ENCODE data around the gene SUFU. TPM values are rescaled to one million over a fixed set of nuclear protein-coding genes. Genes with fewer than 3 reads are reported as not detected.

SUFU gene
- total and polyA plus RNA-seq, 2 of the 13 experiments (the other 11 are each of a cell fraction or from before 2014, with no cell fraction given), result 2.9 to 5.5 TPM

GRCh38 chr10:102599565-102600327, 96.0 kb downstream of the SUFU start (continued):
- TF ChIP-seq ATF4 (CRISPR knock-in tag; IDR thresholded peaks at IDR 0.05) (0 out of 4 replicates have a peak, but pooled peaks of 1 of the 2 experiments have one; percentile 49), HMGXB4 (CRISPR knock-in tag; IDR thresholded peaks at IDR 0.05; ENCODE audit: borderline replicate concordance in 1 of 2, low read depth in 1 of 2) (peak in 1 of 2 experiments; percentile 20; a peak in 2 of 4 replicates), DNMT3B (CRISPR knock-in tag; conservative IDR thresholded peaks at IDR 0.05) (no peak), HMGA1 (CRISPR knock-in tag; conservative IDR thresholded peaks at IDR 0.05) (no peak), SMYD3 (CRISPR knock-in tag; IDR thresholded peaks at IDR 0.05) (peak; percentile 65; the same call in 1 of the 2 replicates), IRF1 (CRISPR knock-in tag; IDR thresholded peaks at IDR 0.05; ENCODE audit: low read depth) (no peak), ZNF468 (CRISPR knock-in tag; IDR thresholded peaks at IDR 0.05) (no peak), ZBTB4 (CRISPR knock-in tag; IDR thresholded peaks at IDR 0.05; ENCODE audit: borderline replicate concordance) (peak; percentile 78; the same call in 1 of the 2 replicates), ZFP62 (CRISPR knock-in tag; IDR thresholded peaks at IDR 0.05) (no peak), ZMYM3 (CRISPR knock-in tag; IDR thresholded peaks at IDR 0.05) (no peak; the same call in 1 of the 2 replicates), ZBTB49 (CRISPR knock-in tag; IDR thresholded peaks at IDR 0.05; ENCODE audit: borderline replicate concordance) (no peak), STAT6 (CRISPR knock-in tag; IDR thresholded peaks at IDR 0.05; ENCODE audit: borderline replicate concordance) (no peak), TAF15 (IDR thresholded peaks at IDR 0.05; ENCODE audit: low read depth, low read length, poor library complexity, severe bottlenecking) (no peak), FOXM1 (CRISPR knock-in tag; IDR thresholded peaks at IDR 0.05) (no peak), MLLT10 (CRISPR knock-in tag; IDR thresholded peaks at IDR 0.05) (no peak)

Data from HepG2 (cell line).